Parathyroid adenoma (tissue), 2 donors: ENCODE results near the gene ZDHHC6.

ENCODE experiments used
- H2AFZ ChIP-seq: fragments of 300-600 bp; sonication (generic); one replicate; pipeline ENCODE4 v1.7.0; 2017; ENCODE audit warnings: antibody characterized with exemption, mild to moderate bottlenecking
- H3K27ac ChIP-seq: fragments of 300-600 bp; sonication (generic); one replicate; pipeline ENCODE4 v1.7.0; 2017
- H3K27me3 ChIP-seq: fragments of 300-600 bp; sonication (generic); one replicate; pipeline ENCODE4 v1.7.0; 2017; ENCODE audit warnings: low read length; ENCODE audit not compliant: control insufficient read depth, insufficient read depth
- H3K36me3 ChIP-seq: fragments of 300-600 bp; sonication (generic); one replicate; pipeline ENCODE4 v1.7.0; 2017; ENCODE audit warnings: low read length; ENCODE audit not compliant: control insufficient read depth, insufficient read depth
- H3K4me1 ChIP-seq: fragments of 300-600 bp; sonication (generic); one replicate; pipeline ENCODE4 v1.7.0; 2017; ENCODE audit warnings: control low read depth
- H3K4me2 ChIP-seq: fragments of 300-600 bp; sonication (generic); one replicate; pipeline ENCODE4 v1.7.0; 2017; ENCODE audit warnings: low read length
- H3K4me3 ChIP-seq: fragments of 300-600 bp; sonication (generic); one replicate; pipeline ENCODE4 v1.7.0; 2017; ENCODE audit warnings: low read depth, low read length
- H3K79me2 ChIP-seq: fragments of 300-600 bp; sonication (generic); one replicate; pipeline ENCODE4 v1.7.0; 2017; ENCODE audit warnings: control low read depth
- H3K9ac ChIP-seq: fragments of 300-600 bp; sonication (generic); one replicate; pipeline ENCODE4 v1.7.0; 2017; ENCODE audit warnings: mild to moderate bottlenecking
- H3K9me3 ChIP-seq: fragments of 300-600 bp; sonication (generic); one replicate; pipeline ENCODE4 v1.7.0; 2017; ENCODE audit warnings: low read length; ENCODE audit not compliant: control insufficient read depth
- CTCF ChIP-seq: fragments of 300-600 bp; sonication (generic); IDR thresholded peaks from one replicate; pipeline ENCODE4 v1.7.0; 2017; ENCODE audit warnings: antibody characterized with exemption, mild to moderate bottlenecking
- donor health status: primary hyperparathyroidism.

The ZDHHC6 gene

GRCh38 chr10:112446055-112446854 is 459 bp downstream of the ZDHHC6 start:
- Histone ChIP-seq H3K9ac (peak overlapping the region; percentile 74), H3K36me3 (no peaks in the 10 kb centered on the region), H3K27ac (peak overlapping the region; percentile 85), H2AFZ (peak overlapping the region; percentile 96), H3K27me3 (no peaks in the 10 kb centered on the region), H3K4me3 (peak overlapping the region; percentile 84), H3K4me1 (peaks cover 7% of the 10 kb centered on the region), H3K9me3 (no peaks in the 10 kb centered on the region), H3K79me2 (peaks cover 18% of the 10 kb centered on the region), H3K4me2 (peak overlapping the region; percentile 48)
- TF ChIP-seq CTCF = no peak

- Histone ChIP-seq H3K36me3 (no peaks in the 10 kb centered on the region), H3K4me2 (no peak overlapping the region), H3K4me3 (no peak overlapping the region), H3K27ac (no peak overlapping the region), H3K27me3 (no peaks in the 10 kb centered on the region), H2AFZ (no peak overlapping the region), H3K4me1 (peaks cover 3% of the 10 kb centered on the region), H3K9ac (no peak overlapping the region), H3K9me3 (no peaks in the 10 kb centered on the region), H3K79me2 (no peaks in the 10 kb centered on the region)
- no peak for TF ChIP-seq CTCF
Measured at GRCh38 chr10:112442063-112442462, 4.7 kb downstream of the ZDHHC6 start.

DNA sequence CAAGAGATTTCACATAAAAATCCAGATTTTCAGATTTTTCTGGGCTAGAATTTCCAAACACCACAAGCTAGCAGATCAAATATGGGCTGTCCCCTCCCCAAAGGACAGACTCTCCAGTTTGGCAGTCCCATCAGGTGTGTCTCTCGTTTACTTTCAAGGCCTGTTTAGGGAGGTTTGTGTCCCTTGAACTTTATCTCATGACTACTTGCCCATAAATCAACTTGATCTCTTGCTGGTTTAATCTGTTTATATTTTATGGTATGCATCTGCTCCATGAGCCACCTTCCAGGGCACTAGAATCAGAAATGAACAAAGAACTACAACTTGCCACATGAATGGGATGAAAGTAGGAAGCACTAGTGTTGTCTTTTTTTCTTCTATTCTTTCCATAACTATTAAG is 5.2 kb downstream of the ZDHHC6 start:
- H3K9ac ChIP-seq = no peak overlapping the region
- no peaks in the 10 kb centered on the region for H3K9me3 ChIP-seq
- no peaks in the 10 kb centered on the region for H3K27me3 ChIP-seq
- no peak overlapping the region for H2AFZ ChIP-seq
- no peaks in the 10 kb centered on the region for H3K36me3 ChIP-seq
- no peaks in the 10 kb centered on the region for H3K79me2 ChIP-seq
- H3K4me1 ChIP-seq = peaks cover 3% of the 10 kb centered on the region
- no peak overlapping the region for H3K27ac ChIP-seq
- TF ChIP-seq CTCF = no peak
- no peak overlapping the region for H3K4me3 ChIP-seq
- H3K4me2 ChIP-seq = no peak overlapping the region

- no peaks in the 10 kb centered on the region for H3K27me3 ChIP-seq
- H3K4me1 ChIP-seq = no peaks in the 10 kb centered on the region
- no peak overlapping the region for H2AFZ ChIP-seq
- no peaks in the 10 kb centered on the region for H3K79me2 ChIP-seq
- no peaks in the 10 kb centered on the region for H3K9me3 ChIP-seq
- no peaks in the 10 kb centered on the region for H3K36me3 ChIP-seq
- H3K4me2 ChIP-seq = no peak overlapping the region
- H3K27ac ChIP-seq = no peak overlapping the region
- H3K9ac ChIP-seq = no peak overlapping the region
- no peak overlapping the region for H3K4me3 ChIP-seq
- no peak for TF ChIP-seq CTCF
Measured at GRCh38 chr10:112438356-112438755, 8.4 kb downstream of the ZDHHC6 start.
